ENCODE measurements around the gene FBXL16. TPM values are rescaled to one million over a fixed set of nuclear protein-coding genes. Genes with fewer than 3 reads are reported as not detected.

The FBXL16 gene
- total RNA-seq, 1 donor from 2014 or later, result 0.32 TPM

Other genes with a start within 250 kb of the FBXL16 start
- gene CAPN15, start 178.1 kb downstream of the FBXL16 start, total RNA-seq, result 30.2 and 41.9 TPM in 2 replicates
- gene PRR35, start 145.4 kb downstream of the FBXL16 start, total RNA-seq, result under 0.01 TPM in 1 of 2 replicates, not detected in the other
- 1.6 and 2.0 TPM in 2 replicates for gene NHLRC4, start 138.8 kb downstream of the FBXL16 start, total RNA-seq
- gene PIGQ, start 135.8 kb downstream of the FBXL16 start, total RNA-seq, result 23.1 and 24.2 TPM in 2 replicates
- 8.4 and 11.1 TPM in 2 replicates for gene RAB40C, start 115.7 kb downstream of the FBXL16 start, total RNA-seq
- gene WFIKKN1, start 74.8 kb downstream of the FBXL16 start, total RNA-seq, result 0.15 TPM in 1 of 2 replicates, not detected in the other
- gene METTL26, start 69.5 kb downstream of the FBXL16 start, total RNA-seq, result 68.7 and 115 TPM in 2 replicates
- 22.6 and 23.7 TPM in 2 replicates for gene MCRIP2, start 64.0 kb downstream of the FBXL16 start, total RNA-seq
- gene WDR90, start 56.4 kb downstream of the FBXL16 start, total RNA-seq, result 8.8 and 9.4 TPM in 2 replicates
- gene RHOT2, start 37.7 kb downstream of the FBXL16 start, total RNA-seq, result 32.1 and 35.7 TPM in 2 replicates
- 0.30 and 0.65 TPM in 2 replicates for gene RHBDL1, start 30.1 kb downstream of the FBXL16 start, total RNA-seq
- gene STUB1, start 25.4 kb downstream of the FBXL16 start, total RNA-seq, result 139 and 144 TPM in 2 replicates
- gene JMJD8, start 21.5 kb downstream of the FBXL16 start, total RNA-seq, result 22.0 and 29.6 TPM in 2 replicates
- gene WDR24, start 15.4 kb downstream of the FBXL16 start, total RNA-seq, result 2.6 TPM in 2 replicates
- gene METRN, start 9.3 kb upstream of the FBXL16 start, total RNA-seq, result 15.5 and 41.9 TPM in 2 replicates
- gene ANTKMT, start 15.3 kb upstream of the FBXL16 start, total RNA-seq, result 38.3 and 43.9 TPM in 2 replicates
- gene CCDC78, start 20.6 kb upstream of the FBXL16 start, total RNA-seq, result 0.15 and 1.3 TPM in 2 replicates
- gene HAGHL, start 21.3 kb upstream of the FBXL16 start, total RNA-seq, result 3.6 and 12.0 TPM in 2 replicates
- 27.3 and 33.6 TPM in 2 replicates for gene CIAO3, start 35.2 kb upstream of the FBXL16 start, total RNA-seq
- not detected in 2 replicates for gene MSLN, start 54.9 kb upstream of the FBXL16 start, total RNA-seq
- 35.4 and 37.1 TPM in 2 replicates for gene RPUSD1, start 82.6 kb upstream of the FBXL16 start, total RNA-seq
- gene CHTF18, start 82.8 kb upstream of the FBXL16 start, total RNA-seq, result 13.6 and 22.2 TPM in 2 replicates
- not detected in 2 replicates for gene GNG13, start 94.9 kb upstream of the FBXL16 start, total RNA-seq

All from epithelial cell of umbilical artery (primary cell).